Bone marrow (tissue), 2 donors: ENCODE results near the gene KBTBD8.

Source experiments
- DNase-seq, 2 donors: peaks; one replicate each; lab custom pipeline; 2025; lab: John Stamatoyannopoulos, UW

The KBTBD8 gene

GRCh38 chr3:66998113-66998903, at the start of gene KBTBD8:
KBTBD8 (plus strand) TSS chr3:66998307; CDS start chr3:66998356, 49 bp downstream.
- peak; percentile 82 to 96 for DNase-seq

GRCh38 chr3:66948838-66949237, 49.3 kb upstream of the KBTBD8 start:
- no peak for DNase-seq

DNA sequence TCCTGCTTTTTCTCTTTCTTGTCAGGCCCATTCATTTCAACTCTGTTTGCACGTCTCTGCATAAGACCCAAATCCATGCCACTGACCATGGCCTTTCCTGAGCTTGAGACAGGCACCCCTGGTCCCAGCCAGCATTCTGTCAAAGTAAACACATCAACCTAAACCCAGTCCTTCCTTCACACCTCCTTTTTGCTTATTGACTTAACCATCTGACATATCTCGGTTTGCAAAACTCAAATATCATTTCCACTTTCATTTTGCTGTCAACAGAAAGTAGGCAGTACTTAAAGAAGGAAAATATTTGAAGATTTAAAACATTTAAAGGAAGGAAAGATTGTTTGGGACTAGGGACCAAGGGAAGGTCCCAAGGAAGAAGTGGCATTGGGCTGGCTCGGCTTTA, 48.2 kb upstream of the KBTBD8 start:
- no peak for DNase-seq

- no peak for DNase-seq
Measured at GRCh38 chr3:66952357-66952756, 45.8 kb upstream of the KBTBD8 start.

- DNase-seq, result no peak
Measured at GRCh38 chr3:66953934-66954445, 44.1 kb upstream of the KBTBD8 start.

DNA sequence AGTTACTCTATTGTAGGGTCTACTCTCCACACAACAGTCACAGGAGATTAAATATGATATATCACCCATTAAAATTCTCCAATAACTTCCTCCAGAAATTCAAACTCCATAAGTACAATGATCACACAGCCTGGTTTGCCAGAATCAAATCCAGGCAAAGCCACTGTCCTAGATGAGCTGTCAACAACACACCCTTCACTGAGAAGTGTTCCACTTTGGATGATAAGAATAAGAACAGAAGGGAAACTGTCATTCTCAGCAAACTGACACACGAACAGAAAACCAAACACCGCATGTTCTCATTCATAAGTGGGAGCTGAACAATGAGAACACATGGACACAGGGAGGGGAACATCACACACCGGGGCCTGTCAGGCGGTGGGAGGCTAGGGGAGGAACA, 41.4 kb upstream of the KBTBD8 start:
- no peak for DNase-seq

DNA sequence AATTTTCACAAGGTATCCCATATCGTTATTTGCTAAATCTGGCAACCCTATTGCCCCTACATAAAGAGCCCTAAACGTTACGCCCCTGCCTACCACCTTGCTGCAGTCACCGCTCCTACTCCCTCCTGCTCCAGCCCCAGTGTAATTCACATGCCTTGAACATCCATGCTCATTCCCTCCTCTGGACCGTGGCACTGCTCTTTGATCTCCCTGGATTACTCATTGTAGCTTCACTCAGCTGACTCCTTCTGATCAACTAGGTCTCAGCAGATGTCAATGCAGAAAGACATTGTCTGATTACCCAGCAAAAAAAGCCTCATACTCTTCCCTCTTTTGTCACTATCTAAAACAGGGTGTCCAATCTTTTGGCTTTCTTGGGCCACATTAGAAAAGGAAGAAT, 40.7 kb upstream of the KBTBD8 start:
- no peak for DNase-seq

GRCh38 chr3:66958067-66958466, 40.0 kb upstream of the KBTBD8 start:
- DNase-seq, result no peak

DNA sequence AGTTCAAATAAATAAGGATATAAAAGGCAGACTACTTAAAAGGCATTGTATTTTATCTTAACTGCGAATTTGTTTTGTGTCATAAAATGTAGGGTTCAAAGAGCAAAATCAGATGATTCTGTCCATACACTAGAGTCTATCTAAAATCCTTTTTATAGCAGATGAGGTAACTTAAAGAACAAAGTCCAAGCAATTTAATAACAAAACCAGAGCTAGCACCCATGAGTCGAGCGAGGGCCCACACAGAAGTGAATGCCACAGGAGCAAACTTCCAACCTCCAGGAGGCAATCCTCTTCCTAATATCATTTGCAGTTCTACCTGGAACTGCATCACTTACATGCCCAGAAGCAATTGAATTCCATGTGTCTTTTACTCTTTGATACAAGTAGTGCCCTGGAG, 35.4 kb upstream of the KBTBD8 start:
- DNase-seq, result no peak

DNA sequence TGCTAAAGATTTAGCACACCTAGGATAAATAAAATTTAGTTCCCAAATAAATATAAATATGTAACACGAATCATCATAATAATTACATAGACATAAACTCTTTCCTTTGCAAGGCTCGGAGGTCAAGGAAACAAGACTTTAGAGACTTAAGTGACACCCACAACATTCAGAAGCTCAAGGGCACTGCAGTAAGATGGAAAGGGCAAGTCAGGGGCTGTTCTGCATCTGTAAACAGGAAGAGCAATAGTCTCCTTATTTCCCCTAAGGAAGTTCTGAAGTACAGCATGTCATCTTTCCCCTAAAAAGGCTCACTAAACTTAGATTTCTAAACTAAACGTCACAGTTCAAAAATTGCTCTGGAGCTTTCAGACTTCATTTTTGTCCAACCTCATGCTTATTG, 26.9 kb upstream of the KBTBD8 start:
- DNase-seq, result no peak

DNA sequence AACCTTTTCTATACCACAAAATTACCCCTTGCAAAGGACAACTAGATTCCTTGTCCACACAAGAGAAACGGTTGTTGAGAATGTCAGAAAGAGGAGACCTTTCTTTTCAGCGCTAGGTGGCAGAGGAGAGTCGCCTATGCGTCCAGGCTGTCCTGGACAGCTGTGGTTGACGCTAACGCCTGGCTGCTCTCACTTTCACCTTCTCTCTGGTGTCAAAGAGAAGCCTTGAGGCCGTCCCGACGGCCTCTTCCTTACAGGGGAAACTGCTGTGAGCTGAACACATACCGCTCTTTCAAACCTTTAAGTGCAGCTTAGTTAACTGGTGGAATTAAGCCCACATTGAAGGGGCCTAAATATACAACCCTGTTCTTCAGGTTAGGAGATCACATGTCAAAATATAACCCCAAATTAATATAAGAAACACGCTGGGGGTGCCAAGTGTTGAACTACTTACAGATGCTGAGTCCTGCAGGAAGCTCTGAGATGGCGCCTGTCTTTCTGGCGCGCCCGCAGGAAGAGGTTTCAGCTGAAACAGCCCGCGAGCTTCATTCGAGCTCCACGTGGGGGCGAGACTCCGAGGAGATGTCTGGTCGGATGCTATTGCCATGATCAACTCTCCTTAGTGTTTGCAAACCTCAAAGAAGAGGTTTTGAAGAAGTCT, 26.1 kb upstream of the KBTBD8 start:
- DNase-seq, result peak; percentile 17 to 55

GRCh38 chr3:66980791-66981190, 17.3 kb upstream of the KBTBD8 start:
- DNase-seq, result no peak

- DNase-seq, result no peak
Measured at GRCh38 chr3:66983101-66983500, 15.0 kb upstream of the KBTBD8 start.

DNA sequence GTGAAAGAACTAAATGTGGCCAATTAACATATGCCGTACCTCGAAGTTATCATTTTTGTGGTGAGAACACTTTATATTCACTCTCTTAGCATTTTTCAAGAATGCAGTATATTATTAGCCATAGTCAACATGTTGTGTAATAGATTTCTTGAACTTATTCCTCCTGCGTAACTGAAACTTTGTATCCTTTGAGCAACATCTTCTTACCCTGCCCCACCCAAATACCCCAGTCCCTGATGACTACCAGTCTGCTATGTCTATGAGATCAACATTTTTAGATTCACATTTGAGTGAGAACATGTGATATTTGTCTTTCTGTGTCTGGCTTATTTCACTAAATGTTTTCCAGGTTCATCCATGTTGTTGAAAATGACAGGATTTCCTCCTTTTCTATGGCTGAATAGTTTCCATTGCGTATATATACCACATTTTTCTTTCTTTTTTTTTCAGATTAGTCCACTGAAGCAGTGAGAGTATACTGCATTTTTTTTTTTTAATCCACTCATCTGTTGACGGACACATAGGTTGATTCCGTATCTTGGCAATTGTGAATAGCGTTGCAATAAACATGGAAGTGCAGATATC, 12.7 kb upstream of the KBTBD8 start:
- no peak for DNase-seq

- DNase-seq, result no peak
Measured at GRCh38 chr3:66986406-66986805, 11.7 kb upstream of the KBTBD8 start.

- no peak for DNase-seq
Measured at GRCh38 chr3:66989241-66989640, 8.9 kb upstream of the KBTBD8 start.

GRCh38 chr3:66989860-66990696, 8.0 kb upstream of the KBTBD8 start:
- no peak for DNase-seq

- no peak for DNase-seq
Measured at GRCh38 chr3:66991459-66991858, 6.6 kb upstream of the KBTBD8 start.

GRCh38 chr3:66993082-66993481, 5.0 kb upstream of the KBTBD8 start:
- DNase-seq, result no peak

GRCh38 chr3:66994588-66994987, 3.5 kb upstream of the KBTBD8 start:
- no peak for DNase-seq

GRCh38 chr3:66996696-66997095, 1.4 kb upstream of the KBTBD8 start:
- no peak for DNase-seq

- no peak for DNase-seq
Measured at GRCh38 chr3:66997560-66998112, 471 bp upstream of the KBTBD8 start.
